ENCODE results near the gene BCL11A. TPM values are rescaled to one million over a fixed set of nuclear protein-coding genes. Genes with fewer than 3 reads are reported as not detected.

The BCL11A gene
- polyA plus RNA-seq, 2 of the 4 experiments (the other 2 are of a cell fraction): 0.12 to 0.13 TPM

DNA sequence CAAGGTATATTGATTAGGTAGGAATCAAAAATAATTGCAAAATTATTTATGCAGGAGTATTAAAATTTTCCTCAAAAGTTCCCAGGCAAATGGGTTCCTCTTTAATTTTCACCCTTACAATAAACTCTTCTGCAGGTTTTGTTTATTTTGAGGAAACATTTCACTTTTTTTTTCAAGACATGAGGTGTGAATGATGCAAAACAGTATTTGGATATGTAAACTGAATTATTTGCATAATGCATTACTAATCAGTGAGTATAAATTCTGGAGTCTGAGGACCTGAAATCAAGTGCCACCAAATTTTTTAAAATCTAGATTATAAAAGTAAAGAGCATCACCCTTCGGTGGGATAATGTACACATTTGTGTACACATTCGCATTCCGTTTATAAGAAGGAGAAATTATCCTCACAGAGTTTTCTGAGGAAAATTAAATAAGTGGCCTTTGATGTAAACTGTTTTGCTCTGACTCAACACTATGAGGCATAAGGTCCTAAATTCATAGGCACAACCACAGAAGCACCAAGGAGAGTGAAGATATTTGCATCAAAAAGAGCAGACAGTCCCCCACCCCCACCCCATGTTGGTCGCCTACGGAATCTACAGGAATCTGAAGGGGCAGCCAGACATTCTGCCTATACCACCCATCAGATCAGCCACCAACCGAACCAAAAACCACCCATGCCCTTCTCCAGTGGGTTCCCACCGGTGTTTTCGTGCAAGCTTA is 33.1 kb downstream of the BCL11A start:
- no peak for TF ChIP-seq CEBPB (IDR thresholded peaks at IDR 0.05)
- DNase-seq (ENCODE audit: low read depth in 1 of 2, low spot score in 1 of 2) (no peak), ATAC-seq (no peak), FAIRE-seq (no peak)
- no peak overlapping the region for H3K27ac ChIP-seq
- no peaks in the 10 kb centered on the region for H3K9me3 ChIP-seq
- H3K4me2 ChIP-seq: no peak overlapping the region
- no peaks in the 10 kb centered on the region for H3K4me1 ChIP-seq
- WGBS (ENCODE audit: missing lambda C conversion rate): 53% methylated on average over 8 of the region's 8 CpGs
- POLR2A ChIA-PET: no interaction called here
- CTCF ChIA-PET: interaction anchor here (1.7 kb wide), 1 partner anchor 29 kb away, joined by 8 read pairs; no protein-coding TSS in a partner anchor
- H3K4me3 ChIP-seq: no peak overlapping the region

DNA sequence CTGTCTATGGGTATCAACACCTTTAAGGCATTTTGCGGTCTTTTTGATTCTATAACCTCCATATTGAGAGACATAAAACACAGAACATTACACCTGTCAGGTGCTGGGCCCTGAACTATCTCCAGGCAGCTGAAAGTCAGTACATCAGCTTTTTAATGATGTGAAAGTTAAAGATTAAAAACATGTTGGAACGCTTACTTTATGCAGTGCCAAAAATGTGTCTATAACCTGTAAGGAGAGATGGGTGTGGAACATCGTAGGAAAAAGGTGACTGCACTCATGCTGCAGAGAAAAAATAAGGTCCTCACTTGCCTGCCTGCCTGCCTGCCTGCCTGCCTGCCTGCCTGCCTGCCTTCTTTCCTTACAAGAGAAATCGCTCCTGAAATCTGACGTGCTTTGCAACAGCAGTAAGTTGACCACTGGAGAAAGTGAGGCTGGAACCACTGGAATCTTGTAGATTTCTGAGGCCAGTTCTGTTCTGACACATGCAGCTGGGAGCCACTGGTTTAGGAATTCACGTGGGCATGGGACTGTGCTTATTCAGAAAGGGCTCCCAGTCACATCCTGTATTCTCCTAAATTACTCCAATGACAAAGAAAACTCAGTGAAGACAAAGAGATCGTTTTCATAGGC is 34.1 kb downstream of the BCL11A start:
- no peaks in the 10 kb centered on the region for H3K4me1 ChIP-seq
- WGBS (ENCODE audit: missing lambda C conversion rate): 42% methylated on average over 7 of the region's 7 CpGs
- no peak overlapping the region for H3K27ac ChIP-seq
- POLR2A ChIA-PET: no interaction called here
- TF ChIP-seq HOXB13 (CRISPR knock-in tag; IDR thresholded peaks at IDR 0.05; ENCODE audit: low read depth): no peak
- no peak for TF ChIP-seq EHMT2 (IDR thresholded peaks at IDR 0.05; ENCODE audit: low read depth)
- peak; percentile 36 for TF ChIP-seq ZFP36 (IDR thresholded peaks at IDR 0.05; ENCODE audit: borderline replicate concordance, partially characterized antibody)
- TF ChIP-seq FOSB (CRISPR knock-in tag; IDR thresholded peaks at IDR 0.05): no peak
- ATAC-seq: no peak
- CTCF ChIA-PET: no interaction called here
- H3K9me3 ChIP-seq: no peaks in the 10 kb centered on the region
- no peak for FAIRE-seq
- DNase-seq (ENCODE audit: low read depth in 1 of 2, low spot score in 1 of 2): no peak
- no peak overlapping the region for H3K4me2 ChIP-seq
- H3K4me3 ChIP-seq: no peak overlapping the region

- H3K4me3 ChIP-seq: no peak overlapping the region
- 25% methylated on average over 6 of the region's 7 CpGs for WGBS (ENCODE audit: missing lambda C conversion rate)
- ChIA-PET POLR2A (no interaction called here), CTCF (no interaction called here)
- no peak for FAIRE-seq
- DNase-seq (ENCODE audit: low read depth in 1 of 2, low spot score in 1 of 2): no peak
- H3K27ac ChIP-seq: no peak overlapping the region
- TF ChIP-seq NPAS2 (CRISPR knock-in tag; IDR thresholded peaks at IDR 0.05; ENCODE audit: borderline replicate concordance): no peak
- no peak for TF ChIP-seq EHF (CRISPR knock-in tag; IDR thresholded peaks at IDR 0.05)
- no peak for TF ChIP-seq CBX2 (IDR thresholded peaks at IDR 0.05; ENCODE audit: borderline replicate concordance, low read depth)
- no peak for TF ChIP-seq HMGXB4 (CRISPR knock-in tag; IDR thresholded peaks at IDR 0.05; ENCODE audit: borderline replicate concordance)
- no peak for TF ChIP-seq MAFK (IDR thresholded peaks at IDR 0.05; ENCODE audit: partially characterized antibody)
- no peak for TF ChIP-seq RARB (CRISPR knock-in tag; IDR thresholded peaks at IDR 0.05)
- TF ChIP-seq RFX5 (IDR thresholded peaks at IDR 0.05): no peak
- no peak for TF ChIP-seq EP300 (IDR thresholded peaks at IDR 0.05)
- TF ChIP-seq ZSCAN20 (CRISPR knock-in tag; IDR thresholded peaks at IDR 0.05): no peak
- TF ChIP-seq, protein P1, sequence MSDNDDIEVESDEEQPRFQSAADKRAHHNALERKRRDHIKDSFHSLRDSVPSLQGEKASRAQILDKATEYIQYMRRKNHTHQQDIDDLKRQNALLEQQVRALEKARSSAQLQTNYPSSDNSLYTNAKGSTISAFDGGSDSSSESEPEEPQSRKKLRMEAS (IDR thresholded peaks at IDR 0.05): no peak
- TF ChIP-seq CBX8 (IDR thresholded peaks at IDR 0.05): no peak
- TF ChIP-seq PHF8 (IDR thresholded peaks at IDR 0.05; ENCODE audit: borderline replicate concordance, low read depth): no peak
- TF ChIP-seq ZFP36 (IDR thresholded peaks at IDR 0.05; ENCODE audit: borderline replicate concordance, partially characterized antibody): no peak
- no peak for TF ChIP-seq MAZ (IDR thresholded peaks at IDR 0.05; ENCODE audit: borderline replicate concordance, low read depth, low read length)
- TF ChIP-seq TP53 (CRISPR knock-in tag; IDR thresholded peaks at IDR 0.05): no peak
- no peak for TF ChIP-seq KDM1A (IDR thresholded peaks at IDR 0.05; ENCODE audit: low read depth)
- no peak for TF ChIP-seq TFCP2L1 (CRISPR knock-in tag; IDR thresholded peaks at IDR 0.05)
- TF ChIP-seq RAD21 (conservative IDR thresholded peaks at IDR 0.05 in 1 of 2, IDR thresholded peaks at IDR 0.05 in 1 of 2): no peak
- H3K4me1 ChIP-seq: no peaks in the 10 kb centered on the region
- H3K4me2 ChIP-seq: no peak overlapping the region
- ATAC-seq: no peak
- no peaks in the 10 kb centered on the region for H3K9me3 ChIP-seq
Measured at GRCh38 chr2:60518567-60518966, 34.9 kb downstream of the BCL11A start.
